Measurements from ENCODE around the gene SCCPDH.
A peak's percentile ranks its signal among the peaks of the same experiment; 100 is the strongest.
"Not testable (repeated sequence)": the region's sequence is repeated elsewhere in the genome, so short reads cannot be mapped to it uniquely, and the experiment has no call there.

Gene SCCPDH

DNA sequence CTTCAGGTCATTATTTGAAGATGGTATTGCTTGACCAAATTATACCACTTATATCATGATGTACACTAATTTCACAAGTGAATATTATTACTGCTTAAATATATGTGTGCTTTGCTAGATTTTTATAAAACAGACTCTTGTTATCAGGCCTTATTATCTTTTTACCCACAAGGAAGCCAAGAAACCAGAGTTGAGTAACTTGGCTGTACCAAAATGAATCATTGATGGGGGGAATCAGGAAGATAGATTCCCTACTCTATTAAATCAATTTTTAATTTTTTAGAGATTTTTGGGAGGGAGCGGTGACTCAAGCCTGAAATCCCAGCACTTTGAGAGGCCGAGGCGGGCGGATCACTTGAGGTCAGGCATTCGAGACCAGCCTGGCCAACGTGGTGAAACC, 16.0 kb upstream of the SCCPDH start:
- DNase-seq, result no peak

DNA sequence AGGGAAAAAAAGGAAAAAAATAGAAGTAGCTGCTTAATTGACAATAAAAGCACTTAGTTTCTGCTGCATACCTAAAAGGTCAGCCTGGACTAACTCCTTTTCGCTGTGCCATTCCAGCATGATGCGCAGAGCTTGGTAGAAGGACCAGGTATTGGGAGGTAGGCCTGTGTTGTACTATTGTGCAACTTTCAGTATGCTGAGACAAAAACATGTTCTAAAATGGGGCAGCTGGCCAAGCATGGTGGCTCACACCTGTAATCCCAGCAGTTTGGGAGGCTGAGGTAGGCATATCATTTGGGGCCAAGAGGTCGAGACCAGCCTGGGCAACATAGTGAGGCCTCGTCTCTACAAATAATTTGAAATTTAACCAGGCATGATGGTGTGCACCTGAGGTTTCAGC, 15.0 kb upstream of the SCCPDH start:
- no peak for DNase-seq

DNA sequence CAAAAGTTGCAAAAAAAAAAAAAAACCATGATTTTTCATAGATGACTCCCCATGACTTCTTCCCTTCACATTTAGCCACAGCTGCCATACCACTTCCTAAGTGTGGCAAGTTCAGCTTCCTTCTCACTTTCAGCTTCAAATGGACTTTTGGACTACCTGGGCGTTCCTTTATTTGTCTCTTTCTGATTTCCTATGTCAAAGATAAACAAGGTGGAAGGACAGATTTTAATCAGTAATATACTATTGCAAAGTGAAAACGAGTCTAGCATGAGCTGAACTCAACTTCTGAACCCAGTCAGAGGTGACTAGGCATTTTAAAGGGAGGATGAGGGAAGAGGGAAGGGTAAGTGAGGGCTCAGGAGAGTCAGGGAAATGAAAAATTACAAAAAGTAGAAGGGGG, 14.4 kb upstream of the SCCPDH start:
- no peak for DNase-seq

DNA sequence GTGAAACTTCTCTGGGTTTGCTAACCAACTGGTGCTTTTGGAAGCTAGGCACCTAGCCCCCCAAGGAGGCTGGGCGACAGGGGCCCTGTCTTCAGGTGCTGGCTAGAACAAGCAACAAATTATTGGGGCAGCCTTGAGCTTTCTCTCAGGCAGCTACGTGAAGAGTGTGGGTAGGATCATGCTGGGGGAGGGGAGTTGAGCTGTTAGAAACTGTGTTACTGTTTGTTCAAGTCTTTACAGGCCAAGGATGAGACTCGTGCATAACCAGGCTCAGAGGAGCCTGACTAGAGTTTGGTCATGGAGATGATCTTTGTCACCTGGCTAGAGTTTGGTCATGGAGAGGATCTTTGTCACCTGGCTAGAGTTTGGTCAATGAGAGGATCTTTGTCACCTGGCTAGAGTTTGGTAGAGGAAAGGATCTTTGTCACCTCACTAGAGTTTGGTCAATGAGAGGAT, 12.6 kb upstream of the SCCPDH start:
- no peak for DNase-seq

DNA sequence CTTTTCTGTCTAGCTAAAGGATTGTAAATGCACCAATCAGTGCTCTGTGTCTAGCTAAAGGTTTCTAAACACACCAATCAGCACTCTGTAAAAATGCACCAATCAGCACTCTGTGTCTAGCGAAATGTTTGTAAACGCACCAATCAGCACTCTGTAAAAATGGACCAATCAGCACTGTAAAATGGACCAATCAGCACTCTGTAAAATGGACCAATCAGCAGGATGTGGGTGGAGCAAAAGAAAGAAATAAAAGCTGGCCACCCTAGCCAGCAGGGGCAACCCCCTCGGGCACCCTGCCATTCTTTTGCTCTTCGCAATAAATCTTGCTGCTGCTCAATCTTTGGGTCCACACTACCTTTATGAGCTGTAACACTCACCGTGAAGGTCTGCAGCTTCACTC, 11.8 kb upstream of the SCCPDH start:
- not testable (repeated sequence) for DNase-seq

DNA sequence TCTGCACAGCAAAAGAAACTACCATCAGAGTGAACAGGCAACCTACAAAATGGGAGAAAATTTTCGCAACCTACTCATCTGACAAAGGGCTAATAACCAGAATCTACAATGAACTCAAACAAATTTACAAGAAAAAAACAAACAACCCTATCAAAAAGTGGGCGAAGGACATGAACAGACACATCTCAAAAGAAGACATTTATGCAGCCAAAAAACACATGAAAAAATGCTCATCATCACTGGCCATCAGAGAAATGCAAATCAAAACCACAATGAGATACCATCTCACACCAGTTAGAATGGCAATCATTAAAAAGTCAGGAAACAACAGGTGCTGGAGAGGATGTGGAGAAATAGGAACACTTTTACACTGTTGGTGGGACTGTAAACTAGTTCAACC, 4.8 kb upstream of the SCCPDH start:
- not testable (repeated sequence) for DNase-seq

DNA sequence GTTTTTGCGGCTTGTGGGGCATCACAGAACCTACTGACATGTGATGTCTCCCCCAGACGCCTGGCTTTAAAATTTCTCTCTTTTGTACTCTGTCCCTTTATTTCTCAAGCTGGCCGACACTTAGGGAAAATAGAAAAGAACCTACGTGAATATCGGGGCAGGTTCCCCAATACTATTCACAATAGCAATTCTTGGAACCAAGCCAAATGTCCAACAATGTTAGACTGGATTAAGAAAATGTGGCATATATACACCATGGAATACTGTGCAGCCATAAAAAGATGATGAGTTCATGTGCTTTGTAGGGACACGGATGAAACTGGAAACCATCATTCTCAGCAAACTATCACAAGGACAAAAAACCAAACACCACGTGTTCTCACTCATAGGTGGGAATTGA, 3.4 kb upstream of the SCCPDH start:
- DNase-seq, result not testable (repeated sequence)

DNA sequence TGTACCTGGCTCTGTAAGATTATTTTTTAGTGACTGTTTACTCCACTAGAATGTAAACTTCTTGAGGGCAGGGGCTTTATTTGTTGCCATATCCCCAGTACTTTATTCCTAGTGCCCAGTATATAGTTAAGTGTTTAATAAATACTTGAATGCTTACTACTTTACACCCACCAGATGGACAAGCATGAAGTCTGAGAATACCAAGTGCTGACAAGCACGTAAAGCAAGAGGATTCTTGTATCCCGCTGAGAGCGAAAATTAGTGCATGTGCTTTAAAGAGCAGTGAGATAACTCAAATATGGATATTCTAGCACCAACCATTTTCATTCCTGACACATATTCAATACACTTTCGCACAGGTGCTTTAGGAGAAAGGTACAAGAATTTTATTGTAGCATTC, 1.5 kb upstream of the SCCPDH start:
- no peak for DNase-seq

DNA sequence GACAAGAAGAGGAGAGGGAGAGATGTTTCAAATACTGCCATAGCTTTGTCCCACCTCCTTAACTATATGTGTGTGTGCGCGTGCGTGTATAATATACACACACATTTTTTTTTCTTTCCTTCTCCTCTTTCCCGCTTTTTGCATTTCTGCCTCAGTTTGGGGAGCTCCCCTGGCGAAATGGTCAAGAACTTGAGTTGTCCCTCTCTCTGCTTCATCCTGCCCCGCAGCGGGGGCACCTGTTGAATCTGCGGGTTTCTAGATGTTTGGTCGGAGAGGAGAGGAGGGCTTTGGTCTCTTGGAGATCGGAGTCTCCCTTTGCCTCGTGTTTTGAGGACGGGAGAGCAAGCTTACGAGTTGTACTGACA, 504 bp downstream of the SCCPDH start:
- DNase-seq, result peak; percentile 43

DNA sequence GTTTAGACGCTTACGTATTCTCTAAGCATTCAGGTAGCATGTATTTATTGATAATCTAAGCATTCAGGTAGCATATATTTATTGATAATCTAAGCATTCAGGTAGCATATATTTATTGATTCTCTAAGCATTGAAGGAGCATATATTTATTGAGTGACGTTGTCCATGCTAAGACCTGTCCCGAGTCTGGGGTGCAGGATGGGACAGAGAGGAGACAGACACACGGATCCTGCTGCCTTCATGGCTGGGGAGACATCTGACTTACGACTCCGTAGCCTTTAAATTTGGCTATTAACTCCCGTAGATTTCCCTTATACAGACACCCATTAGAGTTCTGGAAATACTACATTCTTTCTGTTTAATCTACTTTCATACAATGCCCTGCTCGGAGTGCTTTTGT, 982 bp downstream of the SCCPDH start:
- no peak for DNase-seq

DNA sequence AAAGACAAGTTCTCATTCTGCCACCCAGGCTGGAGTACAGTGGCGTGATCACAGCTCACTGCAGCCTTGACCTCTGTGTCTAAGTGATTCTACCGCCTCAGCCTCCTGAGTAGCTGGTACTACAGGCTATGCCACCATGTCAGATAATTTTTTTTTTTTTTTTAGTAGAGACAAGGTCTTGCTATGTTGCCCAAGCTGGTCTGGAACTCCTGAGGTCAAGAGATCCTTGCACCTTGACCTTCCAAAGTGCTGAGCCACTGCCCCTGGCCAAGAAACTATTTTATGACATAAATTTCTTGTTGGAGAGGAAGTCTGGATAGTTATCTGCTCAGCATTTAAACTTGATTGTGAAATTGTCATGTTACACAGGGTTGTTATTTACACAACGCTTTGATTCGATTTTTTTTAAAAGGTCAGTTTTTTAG, 2.1 kb downstream of the SCCPDH start:
- DNase-seq, result no peak

DNA sequence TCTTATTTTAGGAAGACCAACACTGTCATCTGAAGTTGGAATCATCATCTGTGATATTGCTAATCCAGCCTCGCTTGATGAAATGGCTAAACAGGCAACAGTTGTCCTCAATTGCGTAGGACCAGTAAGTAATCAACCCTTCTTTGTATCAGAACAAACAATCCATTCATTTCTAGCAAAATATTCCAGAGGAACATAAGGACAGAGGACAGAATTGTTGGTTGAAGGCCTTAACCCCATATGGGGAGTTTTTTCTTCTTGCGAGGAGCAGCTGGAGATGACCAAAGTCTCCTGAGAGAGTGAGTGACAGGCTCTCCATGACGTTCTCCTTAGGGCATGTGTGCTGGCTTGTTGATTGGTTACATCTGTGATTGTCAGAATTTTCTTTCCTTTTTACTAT, 2.7 kb downstream of the SCCPDH start:
- DNase-seq, result no peak

DNA sequence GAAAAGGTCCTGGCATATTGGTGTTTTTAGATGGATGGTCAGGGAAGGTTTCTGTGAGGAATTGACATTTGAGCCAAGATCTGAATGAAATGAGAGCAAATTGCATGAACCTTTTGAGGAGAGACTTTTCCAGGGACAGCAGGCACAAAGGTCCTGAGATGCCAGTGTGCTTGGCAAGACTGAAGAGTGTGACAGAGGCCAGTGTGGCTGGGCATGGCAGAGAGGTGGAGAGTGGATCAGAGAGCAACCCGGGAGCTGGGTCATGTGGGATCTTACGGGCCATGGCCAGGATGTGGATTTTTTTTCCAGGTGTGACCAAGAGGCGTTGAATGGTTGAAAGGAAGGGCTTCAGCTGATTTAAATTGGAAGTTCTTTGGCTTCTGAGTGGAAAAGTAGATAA, 3.4 kb downstream of the SCCPDH start:
- DNase-seq, result no peak

DNA sequence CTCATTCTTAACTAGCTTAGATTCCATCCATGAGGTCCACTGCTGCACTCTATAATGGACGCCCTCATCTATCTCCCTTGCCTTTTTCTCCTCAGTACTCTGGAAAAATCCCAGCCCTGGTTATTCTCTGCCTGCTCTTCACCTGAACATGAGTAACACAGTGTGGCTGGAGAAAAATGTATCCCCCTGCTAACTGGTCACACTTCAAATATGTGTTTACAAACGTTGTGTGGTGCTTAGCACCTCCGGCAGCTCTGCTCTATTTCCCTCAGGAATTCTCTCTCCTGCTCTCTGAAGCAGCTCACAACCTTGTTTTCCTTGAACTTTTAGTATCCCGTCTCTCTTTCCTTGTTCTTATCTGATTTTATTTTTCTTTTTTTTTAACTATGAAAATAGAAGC, 4.1 kb downstream of the SCCPDH start:
- no peak for DNase-seq

DNA sequence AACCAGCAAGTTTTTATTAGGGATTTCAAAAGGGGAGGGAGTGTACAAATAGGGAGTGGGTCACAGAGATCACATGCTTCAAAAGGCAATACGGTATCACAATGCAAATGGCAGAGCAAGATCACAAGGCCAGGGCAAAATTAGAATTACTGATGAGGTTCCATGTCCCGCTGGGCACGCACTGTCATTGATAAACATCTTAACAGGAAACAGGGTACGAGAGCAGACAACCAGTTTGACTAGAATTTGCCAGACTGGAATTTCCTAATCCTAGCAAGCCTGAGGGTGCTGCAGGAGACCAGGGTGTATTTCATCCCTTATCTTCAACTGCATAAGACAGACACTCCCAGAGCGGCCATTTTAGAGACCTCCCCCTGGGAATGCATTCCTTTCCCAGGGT, 4.8 kb downstream of the SCCPDH start:
- DNase-seq, result not testable (repeated sequence)

DNA sequence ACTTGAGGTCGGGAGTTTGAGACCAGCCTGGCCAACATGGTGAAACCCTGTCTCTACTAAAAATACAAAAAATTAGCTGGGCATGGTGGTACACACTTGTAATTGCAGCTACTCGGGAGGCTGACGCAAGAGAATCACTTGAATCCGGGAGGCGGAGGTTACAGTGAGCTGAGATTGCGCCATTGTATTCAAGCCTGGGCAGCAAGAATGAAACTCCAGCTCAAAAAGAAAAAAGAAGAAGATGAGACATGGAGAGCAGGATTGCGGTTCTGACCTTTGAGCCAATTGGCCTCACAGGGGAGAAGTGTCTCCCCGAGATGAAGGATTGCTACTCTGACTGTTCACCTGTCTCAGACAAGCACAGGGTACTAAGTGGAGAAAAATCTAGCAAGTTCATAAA, 6.6 kb downstream of the SCCPDH start:
- no peak for DNase-seq

DNA sequence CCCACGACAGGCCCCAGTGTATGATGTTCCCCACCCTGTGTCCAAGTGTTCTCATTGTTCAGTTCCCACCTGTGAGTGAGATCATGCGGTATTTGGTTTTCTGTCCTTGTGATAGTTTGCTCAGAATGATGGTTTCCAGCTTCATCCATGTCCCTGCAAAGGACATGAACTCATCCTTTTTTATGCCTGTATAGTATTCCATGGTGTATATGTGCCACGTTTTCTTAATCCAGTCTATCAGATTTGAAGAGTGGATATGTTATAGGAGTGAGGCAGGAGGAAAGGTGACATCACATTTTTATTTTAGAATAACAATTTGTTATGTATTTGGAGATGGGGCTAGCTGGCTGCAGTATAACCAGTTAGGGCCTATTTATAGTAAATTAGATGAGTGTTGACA, 7.7 kb downstream of the SCCPDH start:
- DNase-seq, result not testable (repeated sequence)

DNA sequence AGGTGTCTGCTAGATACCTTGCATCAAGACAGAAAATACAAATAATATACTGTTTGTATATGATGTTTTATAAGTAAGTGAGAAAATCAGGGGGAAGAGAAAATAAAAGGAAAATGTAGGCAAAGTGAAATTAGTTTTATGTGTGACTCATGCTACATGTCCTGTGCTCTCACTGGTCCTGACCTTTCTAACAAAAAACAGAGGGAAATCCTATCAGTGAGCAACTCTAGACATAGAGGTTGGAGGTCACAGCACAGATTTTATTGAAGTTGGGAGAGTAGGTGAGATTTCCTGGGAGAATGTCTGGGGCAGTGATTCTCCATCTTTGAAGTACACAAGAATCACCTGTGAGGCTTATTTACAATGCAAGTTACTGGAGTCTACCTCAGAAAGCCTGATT, 9.5 kb downstream of the SCCPDH start:
- no peak for DNase-seq

DNA sequence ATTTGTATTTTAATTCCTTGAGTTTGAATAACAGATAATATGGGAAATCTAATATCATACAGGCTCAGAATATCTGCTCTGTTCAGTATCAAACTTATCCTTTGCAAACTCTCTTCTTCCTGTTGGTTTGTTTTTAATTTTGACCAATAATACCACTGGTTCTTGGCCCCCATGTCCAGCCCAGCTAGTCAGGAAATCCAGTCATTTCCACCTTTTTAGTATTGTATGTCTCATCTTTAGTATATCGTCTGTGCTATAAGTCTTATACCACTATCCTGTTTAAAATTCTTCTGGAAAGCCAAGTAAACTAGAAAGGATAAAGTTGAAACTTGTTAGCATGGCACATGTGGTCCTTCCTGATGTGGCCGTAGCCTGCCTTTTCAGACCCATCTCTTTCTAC, 10.7 kb downstream of the SCCPDH start:
- DNase-seq, result no peak

DNA sequence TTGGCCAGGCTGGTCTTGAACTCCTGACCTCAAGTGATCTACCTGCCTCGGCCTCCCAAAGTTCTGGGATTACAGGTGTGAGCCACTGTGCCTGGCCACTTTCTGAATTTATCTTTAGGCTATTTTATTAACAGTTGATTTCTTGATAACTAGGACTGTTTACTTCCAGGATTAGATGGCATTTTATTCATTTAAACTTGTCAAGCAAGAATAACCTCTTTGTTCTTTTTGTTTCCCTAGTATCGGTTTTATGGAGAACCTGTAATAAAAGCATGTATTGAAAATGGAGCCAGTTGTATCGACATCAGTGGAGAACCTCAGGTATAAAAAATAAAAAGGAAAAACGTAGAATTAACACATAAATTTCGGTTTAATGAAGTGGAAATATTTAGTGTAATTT, 11.5 kb downstream of the SCCPDH start:
- DNase-seq, result no peak

DNA sequence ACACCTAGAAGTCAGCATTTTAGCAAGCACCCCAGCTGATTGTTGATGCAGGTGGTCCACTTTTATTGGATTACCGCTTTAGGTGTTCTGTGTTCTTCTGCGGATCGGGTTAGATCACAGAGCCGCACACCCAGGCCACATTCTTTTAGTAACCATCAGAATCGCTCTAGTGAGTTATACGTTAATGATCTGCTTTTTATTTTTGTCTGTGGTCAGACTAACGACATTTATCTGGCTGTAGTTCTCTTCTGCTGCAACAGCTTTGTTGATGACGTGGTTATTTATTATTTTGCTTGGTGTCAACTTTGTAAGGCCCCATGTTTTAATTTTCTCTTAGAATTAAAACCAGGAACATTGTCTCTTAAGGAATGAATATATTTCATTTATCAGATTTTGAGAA, 18.2 kb downstream of the SCCPDH start:
- no peak for DNase-seq

DNA sequence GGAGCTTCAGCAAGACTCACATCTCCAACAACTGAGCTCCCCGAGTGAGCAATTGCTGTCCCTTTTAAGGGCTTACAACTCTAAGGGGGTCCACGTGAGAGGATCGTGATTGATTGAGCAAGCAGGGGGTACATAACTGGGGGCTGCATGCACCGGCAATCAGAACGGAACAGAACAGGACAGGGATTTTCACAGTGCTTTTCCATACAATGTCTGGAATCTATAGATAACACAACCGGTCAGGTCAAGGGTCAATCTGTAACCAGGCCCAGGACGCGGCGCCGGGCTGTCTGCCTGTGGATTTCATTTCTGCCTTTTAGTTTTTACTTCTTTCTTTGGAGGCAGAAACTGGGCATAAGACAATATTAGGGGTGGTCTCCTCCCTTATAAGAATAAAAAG, 21.9 kb downstream of the SCCPDH start:
- not testable (repeated sequence) for DNase-seq

DNA sequence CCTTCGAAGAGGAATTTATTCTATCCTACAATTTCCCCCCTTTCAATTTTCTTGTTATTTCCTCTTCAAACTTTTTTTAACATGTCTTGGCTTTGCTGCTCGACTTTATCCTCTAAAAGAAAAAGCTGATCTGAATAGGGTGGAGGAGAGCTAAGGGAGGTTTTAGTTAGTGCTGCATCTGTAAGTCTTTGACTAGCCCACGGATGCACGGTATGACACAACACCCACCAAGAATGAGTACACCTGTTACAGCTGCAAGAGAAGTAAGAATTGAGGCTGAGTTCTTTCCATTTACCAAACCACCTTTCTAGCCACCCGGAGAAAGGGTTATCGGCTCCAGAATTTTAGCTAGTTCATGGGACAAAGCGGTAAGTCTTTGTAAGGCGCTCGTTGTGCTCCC, 23.8 kb downstream of the SCCPDH start:
- no peak for DNase-seq

DNA sequence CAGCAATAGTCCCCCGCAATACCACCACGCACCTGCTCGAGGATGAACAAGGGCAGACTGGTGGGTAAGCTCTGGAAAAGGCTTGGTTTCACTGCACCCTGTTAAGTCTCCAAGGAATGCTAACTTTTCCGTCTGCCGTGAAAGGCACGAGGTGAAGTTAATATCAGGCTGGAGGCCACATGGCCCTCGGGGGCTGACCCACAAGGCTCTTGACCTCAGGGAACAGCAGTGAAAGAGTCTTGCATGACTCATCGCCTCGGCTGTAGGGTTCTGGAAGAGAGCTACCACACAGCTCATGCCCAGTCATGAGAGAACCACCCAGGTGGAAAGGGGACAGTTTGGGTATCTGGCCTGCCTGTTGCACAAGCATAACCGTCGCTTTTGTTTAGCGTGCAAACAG, 24.7 kb downstream of the SCCPDH start:
- DNase-seq, result no peak

DNA sequence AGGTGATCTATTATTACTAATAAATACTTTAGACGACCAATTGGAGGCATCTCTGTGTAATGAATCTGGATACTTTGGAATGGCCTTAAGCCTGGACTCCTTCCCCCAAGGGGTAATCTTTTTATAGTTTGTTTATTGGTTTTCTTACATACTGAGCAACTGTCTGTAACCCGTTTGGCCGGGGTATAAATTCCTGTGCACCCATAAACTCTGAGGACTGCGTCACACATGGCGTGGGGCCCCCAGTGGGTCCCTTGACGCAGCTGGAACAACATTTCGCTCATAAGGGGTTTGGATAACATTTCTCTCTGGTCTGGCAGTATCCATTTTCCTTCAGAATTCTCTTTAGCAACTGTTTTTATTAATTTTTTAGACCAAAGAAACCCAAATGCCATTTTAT, 26.5 kb downstream of the SCCPDH start:
- DNase-seq, result no peak

All from NCI-H345 (cell line).